HG03342 (cell line): ENCODE data around the gene GJD4.

Source experiments
- ATAC-seq: cut with Tn5 transposase; IDR thresholded peaks from one replicate; pipeline ENCODE4 v1.9.1; 2021; ENCODE audit warnings: mild to moderate bottlenecking, moderate library complexity; ENCODE audit not compliant: unreplicated experiment

GJD4 gene

GRCh38 chr10:35605191-35605590 is at the start of gene GJD4:
GJD4 (plus strand) TSS chr10:35605341; CDS start chr10:35605568, 227 bp downstream.
- ATAC-seq, result no peak

GRCh38 chr10:35555962-35556930 is 48.9 kb upstream of the GJD4 start:
- ATAC-seq, result no peak

- no peak for ATAC-seq
Observed at GRCh38 chr10:35558276-35558675, 46.9 kb upstream of the GJD4 start.

GRCh38 chr10:35559416-35559815 is 45.7 kb upstream of the GJD4 start:
- ATAC-seq, result no peak

- ATAC-seq, result no peak
Observed at GRCh38 chr10:35561715-35562114, 43.4 kb upstream of the GJD4 start.

- no peak for ATAC-seq
Observed at GRCh38 chr10:35562427-35562826, 42.7 kb upstream of the GJD4 start.

- ATAC-seq, result no peak
Observed at GRCh38 chr10:35563261-35563891, 41.8 kb upstream of the GJD4 start.

GRCh38 chr10:35564341-35564968 is 40.7 kb upstream of the GJD4 start:
- ATAC-seq, result no peak

GRCh38 chr10:35565602-35566081 is 39.5 kb upstream of the GJD4 start:
- ATAC-seq, result no peak

- ATAC-seq, result no peak
Observed at GRCh38 chr10:35567951-35568350, 37.2 kb upstream of the GJD4 start.

GRCh38 chr10:35568483-35569015 is 36.6 kb upstream of the GJD4 start:
- ATAC-seq, result no peak

GRCh38 chr10:35569111-35569707 is 35.9 kb upstream of the GJD4 start:
- ATAC-seq, result no peak

GRCh38 chr10:35569836-35570235 is 35.3 kb upstream of the GJD4 start:
- no peak for ATAC-seq

- no peak for ATAC-seq
Observed at GRCh38 chr10:35570397-35570796, 34.7 kb upstream of the GJD4 start.

- ATAC-seq, result no peak
Observed at GRCh38 chr10:35572583-35572982, 32.6 kb upstream of the GJD4 start.

- ATAC-seq, result no peak
Observed at GRCh38 chr10:35573796-35574195, 31.3 kb upstream of the GJD4 start.

GRCh38 chr10:35574924-35575352 is 30.2 kb upstream of the GJD4 start:
- no peak for ATAC-seq

GRCh38 chr10:35575640-35576039 is 29.5 kb upstream of the GJD4 start:
- ATAC-seq, result no peak

- ATAC-seq, result no peak
Observed at GRCh38 chr10:35576730-35577129, 28.4 kb upstream of the GJD4 start.

GRCh38 chr10:35577926-35578617 is 27.1 kb upstream of the GJD4 start:
- no peak for ATAC-seq
